GM23248 (cell line): ENCODE measurements around the gene NRDC.

Experiments used
- EZH2 ChIP-seq: fragments of 200-600 bp; sonication (generic); IDR thresholded peaks from 2 replicates; pipeline ENCODE4 v1.6.1; 2018; ENCODE audit warnings: antibody characterized with exemption, mild to moderate bottlenecking; ENCODE audit not compliant: insufficient read depth, poor library complexity, severe bottlenecking
- EZH2phosphoT487 ChIP-seq: fragments of 200-600 bp; sonication (generic); IDR thresholded peaks from 2 replicates; pipeline ENCODE4 v1.6.1; 2018; ENCODE audit warnings: antibody characterized with exemption, moderate library complexity, mild to moderate bottlenecking, low read depth; ENCODE audit not compliant: insufficient read depth

DNA sequence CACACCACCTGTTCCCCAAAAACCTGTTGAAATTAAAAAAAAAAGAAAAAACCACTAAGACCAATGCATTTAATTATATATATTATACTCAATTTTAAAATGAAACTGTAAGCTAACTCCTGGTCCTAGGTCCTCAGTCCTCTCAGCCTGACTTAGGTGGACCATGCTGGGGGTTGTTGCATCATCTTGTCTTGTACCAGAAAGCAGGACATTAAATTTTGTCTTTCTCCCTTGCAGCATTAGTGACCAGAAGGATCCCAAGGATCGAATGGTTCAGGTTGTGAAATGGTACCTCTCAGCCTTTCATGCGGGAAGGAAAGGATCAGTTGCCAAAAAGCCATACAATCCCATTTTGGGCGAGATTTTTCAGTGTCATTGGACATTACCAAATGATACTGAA, 97.6 kb downstream of the NRDC start:
- TF ChIP-seq EZH2phosphoT487 (no peak), EZH2 (no peak)
